ENCODE data around the gene DIS3.

- TF ChIP-seq CTCF (IDR thresholded peaks at IDR 0.05) (no peak), POLR2AphosphoS5 (IDR thresholded peaks at IDR 0.05) (no peak)
Observed at GRCh38 chr13:72763411-72763810, 18.3 kb downstream of the DIS3 start.
